Endothelial cell of umbilical vein (primary cell): ENCODE results near the gene PAX3. TPM values are rescaled to one million over a fixed set of nuclear protein-coding genes. Genes with fewer than 3 reads are reported as not detected.

Experiments used
- BruUV-seq: library from RNA; stranded (reverse); fragments of 400-500 nt; replicated peaks from 2 replicates; lab custom pipeline; 2021; lab: Mats Ljungman, UMichigan
- CTCF ChIA-PET: fragments of 300-600, 350-600 bp; sonication (Branson Sonifier 250); formaldehyde crosslinking; loops from one replicate; lab custom pipeline; 2021; ENCODE audit warnings: antibody characterized with exemption, inconsistent platforms; lab: Charles Lee
- POLR2A ChIA-PET: fragments of 300-600, 350-600 bp; sonication (Branson Sonifier 250); formaldehyde crosslinking; loops from one replicate; lab custom pipeline; 2021; ENCODE audit warnings: antibody characterized with exemption, inconsistent platforms; lab: Charles Lee
- DNase-seq: peaks from one replicate; pipeline ENCODE4 v3.0.0-alpha.2; 2011; ENCODE audit warnings: low read depth, low spot score
- FAIRE-seq: peaks from 2 replicates; lab custom pipeline; 2011; peaks lifted over from hg19 to GRCh38; lab: Jason Lieb, UNC
- H2AFZ ChIP-seq: 2 replicates; pipeline ENCODE4 v1.6.0; 2012; ENCODE audit warnings: low read depth, low read length, control low read depth, inconsistent platforms
- H3K27ac ChIP-seq: 2 replicates; pipeline ENCODE4 v1.5.1; 2011; ENCODE audit warnings: low read depth, mild to moderate bottlenecking, control low read depth, low read length, moderate library complexity; ENCODE audit not compliant: insufficient read depth
- H3K27me3 ChIP-seq, 2 experiments: 2 replicates each; pipeline versions ENCODE4 v1.6.0 to v1.6.1; 2011; ENCODE audit warnings: low read length in 2 of 2, mixed read lengths in 1 of 2; ENCODE audit not compliant: control insufficient read depth in 2 of 2, insufficient read depth in 2 of 2
- H3K36me3 ChIP-seq, 2 experiments: 2 replicates in 1 of 2; 3 replicates in 1 of 2; pipeline ENCODE4 v1.5.1; 2011; ENCODE audit warnings: low read length in 2 of 2, mild to moderate bottlenecking in 1 of 2, moderate library complexity in 1 of 2; ENCODE audit not compliant: control insufficient read depth in 2 of 2, insufficient read depth in 2 of 2; ENCODE audit errors: extremely low read depth in 1 of 2
- H3K4me1 ChIP-seq: 3 replicates; pipeline ENCODE4 v1.5.1; 2011; ENCODE audit warnings: mild to moderate bottlenecking, low read length; ENCODE audit not compliant: control insufficient read depth, insufficient read depth; ENCODE audit errors: extremely low read depth
- H3K4me2 ChIP-seq: 2 replicates; pipeline ENCODE4 v1.6.1; 2011; ENCODE audit warnings: low read length, control low read depth, mixed read lengths; ENCODE audit not compliant: insufficient read depth
- H3K4me3 ChIP-seq, 3 experiments: fragments of 200-600 bp in 1 of 3; sonication (generic), shearing (Covaris generic) in 1 of 3; replicated peaks in 1 of 3; 2 replicates each; pipeline ENCODE4 v1.5.1; 2011 to 2016; ENCODE audit warnings: control low read depth in 3 of 3, low read length in 3 of 3, mild to moderate bottlenecking in 2 of 3, inconsistent platforms in 1 of 3, low read depth in 1 of 3, moderate library complexity in 1 of 3; ENCODE audit not compliant: insufficient read depth in 1 of 3
- H3K79me2 ChIP-seq: 2 replicates; pipeline ENCODE4 v1.6.0; 2012; ENCODE audit warnings: low read length, inconsistent platforms; ENCODE audit not compliant: control insufficient read depth, insufficient read depth
- H3K9ac ChIP-seq: replicated peaks from 2 replicates; pipeline ENCODE3; 2011; ENCODE audit warnings: low read length, control low read depth; ENCODE audit not compliant: insufficient read depth; ENCODE audit errors: extremely low read depth
- H3K9me1 ChIP-seq: replicated peaks from 3 replicates; pipeline ENCODE4 v1.6.0; 2011; ENCODE audit warnings: mild to moderate bottlenecking, low read length; ENCODE audit not compliant: control insufficient read depth, insufficient read depth; ENCODE audit errors: extremely low read depth
- H3K9me3 ChIP-seq: replicated peaks from 2 replicates; pipeline ENCODE4 v1.5.1; 2012; ENCODE audit warnings: low read length, inconsistent platforms; ENCODE audit not compliant: control insufficient read depth, insufficient read depth
- H4K20me1 ChIP-seq: replicated peaks from 2 replicates; pipeline ENCODE3; 2011; ENCODE audit warnings: mild to moderate bottlenecking, low read length; ENCODE audit not compliant: control insufficient read depth, insufficient read depth; ENCODE audit errors: extremely low read depth
- EZH2 ChIP-seq: IDR thresholded peaks from 2 replicates; pipeline ENCODE4 v1.6.1; 2012; ENCODE audit warnings: borderline replicate concordance, low read depth, mild to moderate bottlenecking, moderate library complexity, low read length, inconsistent platforms; ENCODE audit not compliant: severe bottlenecking
- FOS ChIP-seq: IDR thresholded peaks from 2 replicates; pipeline ENCODE4 v1.6.1; 2011; ENCODE audit warnings: mild to moderate bottlenecking, low read length, moderate library complexity, borderline replicate concordance; ENCODE audit not compliant: insufficient read depth
- GATA2 ChIP-seq: IDR thresholded peaks from 2 replicates; pipeline ENCODE4 v1.7.0; 2011; ENCODE audit warnings: low read depth, mild to moderate bottlenecking, moderate library complexity, mixed read lengths, low read length; ENCODE audit not compliant: insufficient read length, insufficient read depth
- JUN ChIP-seq: IDR thresholded peaks from 2 replicates; pipeline ENCODE4 v1.6.1; 2011; ENCODE audit warnings: borderline replicate concordance, low read depth; ENCODE audit not compliant: insufficient read length, insufficient read depth
- MYC ChIP-seq: IDR thresholded peaks from one replicate; pipeline ENCODE4 v1.6.1; 2011; ENCODE audit warnings: mild to moderate bottlenecking, low read depth, low read length
- POLR2A ChIP-seq: IDR thresholded peaks from 2 replicates; pipeline ENCODE4 v1.6.1; 2012; ENCODE audit warnings: low read depth, mild to moderate bottlenecking, control low read depth, low read length
- POLR2AphosphoS5 ChIP-seq: IDR thresholded peaks from 2 replicates; pipeline ENCODE4 v1.6.1; 2012; ENCODE audit warnings: low read depth, mild to moderate bottlenecking, control low read depth, low read length, moderate library complexity; ENCODE audit not compliant: insufficient read depth
- dilution Hi-C: fragments of 300-500 bp; cut with MboI; formaldehyde crosslinking; loops from one replicate; pipeline ENCODE4 v1.15.0; 2019; ENCODE audit warnings: low sequenced_read_pairs; ENCODE audit not compliant: extremely low pct_ligation_motif_present
- intact Hi-C: fragments of 100-400 bp; cut with micrococcal nuclease; formaldehyde crosslinking; loops from one replicate; pipeline ENCODE4 v1.10.0; 2022
- polyA plus RNA-seq, 4 experiments: library from polyadenylated mRNA; depleted of rRNA in 3 of 4; stranded (reverse) in 3 of 4; unstranded in 1 of 4; fragments of >200 nt; gene quantifications; 2 replicates each; pipeline versions ENCODE4 v1.2.1 to v1.2.3, GENCODE V29; 2011 to 2012; ENCODE audit warnings: missing spikeins in 1 of 4
- total RNA-seq: library from RNA; stranded (reverse); gene quantifications from 2 replicates; pipeline ENCODE4 v1.2.3, GENCODE V29; 2021
- TF ChIP-seq, protein P1 (sequence below), 2 donors: IDR thresholded peaks; 1 replicate in 1 of 2; 2 replicates in 1 of 2; pipeline ENCODE4 v1.5.1; 2011; ENCODE audit warnings: low read length in 2 of 2, mild to moderate bottlenecking in 2 of 2, moderate library complexity in 2 of 2, control low read depth in 1 of 2, inconsistent platforms in 1 of 2, low read depth in 1 of 2; ENCODE audit not compliant: insufficient read depth in 1 of 2; ENCODE audit errors: extremely low read depth in 1 of 2
- TF ChIP-seq, protein P2 (sequence below): IDR thresholded peaks from 2 replicates; pipeline ENCODE4 v1.6.1; 2011; ENCODE audit not compliant: insufficient read depth, insufficient read length

Gene PAX3
- total and polyA plus RNA-seq, 2 donors (not counting 3 experiments of a cell fraction or from before 2014, with no cell fraction given): not detected

DNA sequence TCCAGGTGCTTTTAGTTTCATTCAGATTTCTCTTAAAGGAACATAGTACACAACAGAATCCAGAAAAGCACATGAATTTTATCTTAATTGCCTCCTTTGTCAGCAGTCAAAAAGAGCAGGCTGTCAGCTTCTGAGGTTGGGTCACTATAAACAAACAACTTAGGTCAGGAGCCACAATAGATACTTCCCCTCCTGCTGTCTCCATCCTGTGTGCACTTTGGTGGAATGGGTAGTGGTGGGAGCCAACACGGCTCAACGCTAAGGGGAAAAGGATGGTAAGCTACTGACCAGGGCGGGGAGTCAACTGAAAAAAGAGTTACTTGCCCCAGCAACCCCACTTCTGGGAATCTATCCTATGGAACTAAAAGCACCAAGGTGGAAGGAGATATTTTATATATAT, 121.9 kb downstream of the PAX3 start:
- H3K4me3 ChIP-seq: no peak overlapping the region
- no peak overlapping the region for H3K27ac ChIP-seq
- ChIA-PET POLR2A (no interaction called here), CTCF (no interaction called here)
- no peaks in the 10 kb centered on the region for H3K79me2 ChIP-seq
- H2AFZ ChIP-seq: no peak overlapping the region
- no peak for TF ChIP-seq GATA2
- no peak for TF ChIP-seq MYC
- TF ChIP-seq FOS: no peak
- TF ChIP-seq, protein P1, sequence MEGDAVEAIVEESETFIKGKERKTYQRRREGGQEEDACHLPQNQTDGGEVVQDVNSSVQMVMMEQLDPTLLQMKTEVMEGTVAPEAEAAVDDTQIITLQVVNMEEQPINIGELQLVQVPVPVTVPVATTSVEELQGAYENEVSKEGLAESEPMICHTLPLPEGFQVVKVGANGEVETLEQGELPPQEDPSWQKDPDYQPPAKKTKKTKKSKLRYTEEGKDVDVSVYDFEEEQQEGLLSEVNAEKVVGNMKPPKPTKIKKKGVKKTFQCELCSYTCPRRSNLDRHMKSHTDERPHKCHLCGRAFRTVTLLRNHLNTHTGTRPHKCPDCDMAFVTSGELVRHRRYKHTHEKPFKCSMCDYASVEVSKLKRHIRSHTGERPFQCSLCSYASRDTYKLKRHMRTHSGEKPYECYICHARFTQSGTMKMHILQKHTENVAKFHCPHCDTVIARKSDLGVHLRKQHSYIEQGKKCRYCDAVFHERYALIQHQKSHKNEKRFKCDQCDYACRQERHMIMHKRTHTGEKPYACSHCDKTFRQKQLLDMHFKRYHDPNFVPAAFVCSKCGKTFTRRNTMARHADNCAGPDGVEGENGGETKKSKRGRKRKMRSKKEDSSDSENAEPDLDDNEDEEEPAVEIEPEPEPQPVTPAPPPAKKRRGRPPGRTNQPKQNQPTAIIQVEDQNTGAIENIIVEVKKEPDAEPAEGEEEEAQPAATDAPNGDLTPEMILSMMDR (IDR thresholded peaks at IDR 0.05; ENCODE audit: extremely low read depth in 1 of 2, insufficient read depth in 1 of 2, low read depth in 1 of 2, low read length in 2 of 2): no peak
- H4K20me1 ChIP-seq: no peaks in the 10 kb centered on the region
- H3K9me1 ChIP-seq: no peaks in the 10 kb centered on the region
- H3K9me3 ChIP-seq: no peaks in the 10 kb centered on the region
- dilution Hi-C loops (no loop called here), intact Hi-C loops (no loop called here)
- BruUV-seq: no TSS peak
- no peak for DNase-seq
- H3K27me3 ChIP-seq: no peaks in the 10 kb centered on the region
- H3K36me3 ChIP-seq: no peaks in the 10 kb centered on the region
- no peaks in the 10 kb centered on the region for H3K4me1 ChIP-seq
- no peak overlapping the region for H3K9ac ChIP-seq
- FAIRE-seq: no peak
- no peak overlapping the region for H3K4me2 ChIP-seq

DNA sequence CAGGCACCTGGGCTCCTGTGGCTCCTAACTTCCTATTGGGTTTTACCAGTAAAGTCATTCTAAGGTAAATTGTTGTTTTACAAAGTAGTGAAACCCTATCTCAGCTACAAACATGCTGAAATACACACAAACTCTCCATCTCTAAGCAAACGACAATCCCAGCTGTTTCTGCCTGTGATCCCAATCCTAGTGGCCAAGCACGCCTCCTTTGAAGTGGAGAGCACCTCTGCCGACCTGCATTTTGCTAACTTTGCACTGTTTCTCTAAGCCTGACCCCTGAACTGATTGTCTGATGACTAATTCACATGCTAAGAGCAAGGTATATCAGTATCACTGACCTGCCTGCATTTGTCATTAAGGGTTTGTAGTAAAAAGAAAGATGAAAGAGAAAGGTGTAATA, 124.3 kb downstream of the PAX3 start:
- intact Hi-C loops: no loop called here
- POLR2A ChIA-PET: no interaction called here
- no peaks in the 10 kb centered on the region for H3K36me3 ChIP-seq
- H3K9me1 ChIP-seq: no peaks in the 10 kb centered on the region
- CTCF ChIA-PET: no interaction called here
- no peaks in the 10 kb centered on the region for H3K79me2 ChIP-seq
- H3K27me3 ChIP-seq: no peaks in the 10 kb centered on the region
- FAIRE-seq (no peak), DNase-seq (no peak)
- H2AFZ ChIP-seq: no peak overlapping the region
- no peaks in the 10 kb centered on the region for H3K4me1 ChIP-seq
- H3K4me3 ChIP-seq: no peak overlapping the region
- no peak overlapping the region for H3K4me2 ChIP-seq
- no peaks in the 10 kb centered on the region for H4K20me1 ChIP-seq
- dilution Hi-C loops: no loop called here
- BruUV-seq: no TSS peak
- no peaks in the 10 kb centered on the region for H3K9me3 ChIP-seq
- H3K27ac ChIP-seq: no peak overlapping the region
- TF ChIP-seq POLR2A (no peak), POLR2AphosphoS5 (no peak), EZH2 (no peak), JUN (no peak), GATA2 (no peak), MYC (no peak), FOS (no peak)
- TF ChIP-seq, protein P2, sequence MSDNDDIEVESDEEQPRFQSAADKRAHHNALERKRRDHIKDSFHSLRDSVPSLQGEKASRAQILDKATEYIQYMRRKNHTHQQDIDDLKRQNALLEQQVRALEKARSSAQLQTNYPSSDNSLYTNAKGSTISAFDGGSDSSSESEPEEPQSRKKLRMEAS: no peak
- TF ChIP-seq, protein P1 (IDR thresholded peaks at IDR 0.05; ENCODE audit: extremely low read depth in 1 of 2, insufficient read depth in 1 of 2, low read depth in 1 of 2, low read length in 2 of 2): no peak
- H3K9ac ChIP-seq: no peak overlapping the region
